ENCODE results near the gene SSMEM1. TPM values are rescaled to one million over a fixed set of nuclear protein-coding genes. Genes with fewer than 3 reads are reported as not detected.
A peak's percentile ranks its signal among the peaks of the same experiment; 100 is the strongest.
"Not testable (repeated sequence)": the region's sequence is repeated elsewhere in the genome, so short reads cannot be mapped to it uniquely, and the experiment has no call there.

SSMEM1 gene
- total and polyA plus RNA-seq, 9 of the 15 experiments (the other 6 are each of a cell fraction or from before 2014, with no cell fraction given), result 0.10 to 0.28 (median 0.18) TPM; not detected in 4

DNA sequence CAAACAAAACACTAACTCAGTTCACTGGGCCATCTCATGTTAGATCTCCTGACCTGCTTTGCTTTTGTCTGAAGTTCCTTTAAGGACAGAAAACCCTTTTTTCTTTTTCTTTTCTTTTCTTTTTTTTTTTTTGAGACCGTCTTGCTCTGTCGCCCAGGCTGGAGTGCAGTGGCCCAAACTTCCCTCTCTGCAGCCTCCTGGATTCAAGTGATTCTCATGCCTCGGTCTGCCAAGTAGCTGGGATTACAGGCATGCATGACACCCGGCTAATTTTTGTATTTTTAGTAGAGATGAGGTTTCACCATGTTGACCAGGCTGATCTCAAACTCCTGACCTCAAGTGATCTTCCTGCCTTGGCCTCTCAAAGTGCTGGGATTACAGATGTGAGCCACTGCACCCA lies 28.7 kb downstream of the SSMEM1 start:
- 34% methylated on average over 3 of the region's 4 CpGs for WGBS (ENCODE audit: insufficient coverage, low coverage, missing lambda C conversion rate)
- H3K9me3 ChIP-seq (replicated peaks; ENCODE audit: control insufficient read depth, insufficient read depth, low read depth, low read length); H4K20me1 ChIP-seq (replicated peaks; ENCODE audit: control insufficient read depth, insufficient read depth, low read length); in situ Hi-C loops (cut with MboI); H2AFZ ChIP-seq (ENCODE audit: low read depth, low read length); H3K4me1 ChIP-seq (replicated peaks in 1 of 2; ENCODE audit: control insufficient read depth in 2 of 2, insufficient read depth in 2 of 2, low read length in 2 of 2); H3K9me1 ChIP-seq (ENCODE audit: control insufficient read depth, insufficient read depth, low read length); DNase-seq (ENCODE audit: extremely low read depth in 1 of 4, low spot score in 3 of 4); BruUV-seq (replicated peaks); H3K9ac ChIP-seq (ENCODE audit: insufficient read depth in 1 of 2, low read depth in 2 of 2, low read length in 2 of 2); ATAC-seq; H3K27me3 ChIP-seq (ENCODE audit: control insufficient read depth in 2 of 2, insufficient read depth in 2 of 2, low read length in 2 of 2); intact Hi-C loops (cut with micrococcal nuclease); H3K36me3 ChIP-seq (ENCODE audit: control insufficient read depth, insufficient read depth, low read length); H3K4me2 ChIP-seq (ENCODE audit: insufficient read depth, low read length); CTCF ChIA-PET (ENCODE audit: low intra/inter-chr PET ratio); H3K27ac ChIP-seq (ENCODE audit: extremely low read depth, low read depth, low read length); FAIRE-seq; H3K79me2 ChIP-seq (ENCODE audit: control insufficient read depth, insufficient read depth, low read length); H3K4me3 ChIP-seq: not testable (repeated sequence)
- POLR2A ChIA-PET, result interaction anchor here (0.6 to 1.9 kb wide), 4 partner anchors 10 to 594 kb away, joined by 3 to 7 read pairs (median 3); no protein-coding TSS in a partner anchor
- TF ChIP-seq, protein P1, sequence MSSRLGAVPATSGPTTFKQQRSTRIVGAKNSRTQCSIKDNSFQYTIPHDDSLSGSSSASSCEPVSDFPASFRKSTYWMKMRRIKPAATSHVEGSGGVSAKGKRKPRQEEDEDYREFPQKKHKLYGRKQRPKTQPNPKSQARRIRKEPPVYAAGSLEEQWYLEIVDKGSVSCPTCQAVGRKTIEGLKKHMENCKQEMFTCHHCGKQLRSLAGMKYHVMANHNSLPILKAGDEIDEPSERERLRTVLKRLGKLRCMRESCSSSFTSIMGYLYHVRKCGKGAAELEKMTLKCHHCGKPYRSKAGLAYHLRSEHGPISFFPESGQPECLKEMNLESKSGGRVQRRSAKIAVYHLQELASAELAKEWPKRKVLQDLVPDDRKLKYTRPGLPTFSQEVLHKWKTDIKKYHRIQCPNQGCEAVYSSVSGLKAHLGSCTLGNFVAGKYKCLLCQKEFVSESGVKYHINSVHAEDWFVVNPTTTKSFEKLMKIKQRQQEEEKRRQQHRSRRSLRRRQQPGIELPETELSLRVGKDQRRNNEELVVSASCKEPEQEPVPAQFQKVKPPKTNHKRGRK (tag; IDR thresholded peaks at IDR 0.05), result 0 out of 2 replicates have a peak, but pooled peaks have one; percentile 17

DNA sequence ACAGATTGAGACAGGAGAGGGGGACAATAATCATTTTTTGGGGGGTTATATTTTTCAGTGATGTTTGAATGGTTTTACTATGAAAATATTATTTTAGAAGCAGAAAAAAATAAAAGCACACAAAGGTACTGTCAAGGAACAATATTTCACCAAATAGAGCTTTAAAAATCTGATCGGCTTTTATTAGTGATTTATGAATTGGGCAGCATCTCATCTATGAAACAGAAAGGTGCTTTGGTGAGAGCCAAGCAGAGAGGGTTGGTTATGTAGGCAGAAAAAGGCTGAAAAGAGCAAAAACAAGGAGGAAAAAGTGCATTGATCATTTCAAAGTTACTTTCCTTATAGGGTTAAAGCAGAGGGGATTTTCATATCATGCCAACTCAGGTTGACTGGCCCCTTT lies 32.6 kb downstream of the SSMEM1 start:
- Histone ChIP-seq H4K20me1 (replicated peaks; ENCODE audit: control insufficient read depth, insufficient read depth, low read length) (no peaks in the 10 kb centered on the region), H3K9me3 (replicated peaks; ENCODE audit: control insufficient read depth, insufficient read depth, low read depth, low read length) (no peaks in the 10 kb centered on the region), H3K9me1 (ENCODE audit: control insufficient read depth, insufficient read depth, low read length) (no peaks in the 10 kb centered on the region), H3K4me1 (replicated peaks in 1 of 2; ENCODE audit: control insufficient read depth in 2 of 2, insufficient read depth in 2 of 2, low read length in 2 of 2) (peaks cover 0 to 10% of the 10 kb centered on the region in 2 experiments; a peak in 2 of 5 replicates), H3K27me3 (ENCODE audit: control insufficient read depth in 2 of 2, insufficient read depth in 2 of 2, low read length in 2 of 2) (0 out of 5 replicates have a peak, but pooled peaks cover 0 to 3% of the 10 kb centered on the region in 2 experiments), H2AFZ (ENCODE audit: low read depth, low read length) (no peak overlapping the region), H3K36me3 (ENCODE audit: control insufficient read depth, insufficient read depth, low read length) (no peaks in the 10 kb centered on the region), H3K27ac (ENCODE audit: extremely low read depth, low read depth, low read length) (no peak overlapping the region), H3K4me3 (no peak overlapping the region), H3K4me2 (ENCODE audit: insufficient read depth, low read length) (no peak overlapping the region), H3K9ac (ENCODE audit: insufficient read depth in 1 of 2, low read depth in 2 of 2, low read length in 2 of 2) (no peak overlapping the region), H3K79me2 (ENCODE audit: control insufficient read depth, insufficient read depth, low read length) (no peaks in the 10 kb centered on the region)
- TF ChIP-seq BHLHE40 (IDR thresholded peaks at IDR 0.05; ENCODE audit: low read length) (no peak), EWSR1 (IDR thresholded peaks at IDR 0.05; ENCODE audit: borderline replicate concordance, low read depth, partially characterized antibody) (no peak), CXXC5 (CRISPR knock-in tag; IDR thresholded peaks at IDR 0.05) (no peak), ZNF445 (CRISPR knock-in tag; IDR thresholded peaks at IDR 0.05; ENCODE audit: low read depth) (no peak)
- TF ChIP-seq, protein P2, sequence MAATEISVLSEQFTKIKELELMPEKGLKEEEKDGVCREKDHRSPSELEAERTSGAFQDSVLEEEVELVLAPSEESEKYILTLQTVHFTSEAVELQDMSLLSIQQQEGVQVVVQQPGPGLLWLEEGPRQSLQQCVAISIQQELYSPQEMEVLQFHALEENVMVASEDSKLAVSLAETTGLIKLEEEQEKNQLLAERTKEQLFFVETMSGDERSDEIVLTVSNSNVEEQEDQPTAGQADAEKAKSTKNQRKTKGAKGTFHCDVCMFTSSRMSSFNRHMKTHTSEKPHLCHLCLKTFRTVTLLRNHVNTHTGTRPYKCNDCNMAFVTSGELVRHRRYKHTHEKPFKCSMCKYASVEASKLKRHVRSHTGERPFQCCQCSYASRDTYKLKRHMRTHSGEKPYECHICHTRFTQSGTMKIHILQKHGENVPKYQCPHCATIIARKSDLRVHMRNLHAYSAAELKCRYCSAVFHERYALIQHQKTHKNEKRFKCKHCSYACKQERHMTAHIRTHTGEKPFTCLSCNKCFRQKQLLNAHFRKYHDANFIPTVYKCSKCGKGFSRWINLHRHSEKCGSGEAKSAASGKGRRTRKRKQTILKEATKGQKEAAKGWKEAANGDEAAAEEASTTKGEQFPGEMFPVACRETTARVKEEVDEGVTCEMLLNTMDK (IDR thresholded peaks at IDR 0.05; ENCODE audit: borderline replicate concordance, insufficient read depth, low read depth, low read length, poor library complexity, severe bottlenecking), result no peak
- in situ Hi-C loops (cut with MboI), result no loop called here
- BruUV-seq (replicated peaks), result no TSS peak
- intact Hi-C loops (cut with micrococcal nuclease), result loop anchor here (5.0 to 10.0 kb wide), 3 partner anchors 245 to 595 kb away; no protein-coding TSS in a partner anchor
- DNase-seq (ENCODE audit: extremely low read depth in 1 of 4, low spot score in 3 of 4), result no peak
- ATAC-seq, result no peak
- WGBS (ENCODE audit: insufficient coverage, low coverage, missing lambda C conversion rate), result 67% methylated on average over 1 of the region's 1 CpG
- FAIRE-seq, result no peak
- POLR2A ChIA-PET, result interaction anchor here (0.6 to 1.8 kb wide), 5 partner anchors 8 to 170 kb away, joined by 3 to 10 read pairs (median 3); partner anchors contain the start of gene KLHDC10
- CTCF ChIA-PET (ENCODE audit: low intra/inter-chr PET ratio), result no interaction called here
